ENCODE measurements around the gene AFF3. TPM values are rescaled to one million over a fixed set of nuclear protein-coding genes. Genes with fewer than 3 reads are reported as not detected.

The AFF3 gene
- total RNA-seq, 4 donors from 2014 or later = 8.5 to 77.2 (median 27.1) TPM

- intact Hi-C loops (cut with DNase I; ENCODE audit: low total_unique reads) = no loop called here
- no peak overlapping the region for H3K4me3 ChIP-seq
- no peaks in the 10 kb centered on the region for H3K9me3 ChIP-seq
- H3K36me3 ChIP-seq = no peaks in the 10 kb centered on the region
- no peaks in the 10 kb centered on the region for H3K27me3 ChIP-seq
- TF ChIP-seq POLR2A (IDR thresholded peaks at IDR 0.05) = no peak
- TF ChIP-seq CTCF (IDR thresholded peaks at IDR 0.05) = no peak
- peak overlapping the region in 1 of 2 donors; percentile 25 for H3K27ac ChIP-seq
- peaks cover 0 to 4% of the 10 kb centered on the region in 2 donors for H3K4me1 ChIP-seq
- DNase-seq = no peak
These were observed 34.3 kb downstream of the AFF3 start for GRCh38 chr2:100107906-100108647.

- Histone ChIP-seq H3K27me3 (no peaks in the 10 kb centered on the region), H3K36me3 (no peaks in the 10 kb centered on the region), H3K4me1 (peaks cover 0 to 4% of the 10 kb centered on the region in 2 donors), H3K9me3 (no peaks in the 10 kb centered on the region), H3K27ac (peak overlapping the region; percentile 25 to 83), H3K4me3 (no peak overlapping the region)
- no peak for DNase-seq
- TF ChIP-seq POLR2A (IDR thresholded peaks at IDR 0.05) (no peak), CTCF (IDR thresholded peaks at IDR 0.05) (no peak)
- intact Hi-C loops (cut with DNase I; ENCODE audit: low total_unique reads) = no loop called here
These were observed 35.0 kb downstream of the AFF3 start for GRCh38 chr2:100107440-100107839.

GRCh38 chr2:100106460-100106859 is 35.9 kb downstream of the AFF3 start:
- intact Hi-C loops (cut with DNase I; ENCODE audit: low total_unique reads) = no loop called here
- H3K36me3 ChIP-seq = no peaks in the 10 kb centered on the region
- peak overlapping the region in 1 of 2 donors; percentile 68 for H3K4me3 ChIP-seq
- H3K4me1 ChIP-seq = peaks cover 0 to 4% of the 10 kb centered on the region in 2 donors
- no peaks in the 10 kb centered on the region for H3K27me3 ChIP-seq
- TF ChIP-seq POLR2A (IDR thresholded peaks at IDR 0.05) (no peak), CTCF (IDR thresholded peaks at IDR 0.05) (no peak)
- peak; percentile 66 to 67 for DNase-seq
- no peaks in the 10 kb centered on the region for H3K9me3 ChIP-seq
- H3K27ac ChIP-seq = peak overlapping the region; percentile 83 to 89

- Histone ChIP-seq H3K9me3 (no peaks in the 10 kb centered on the region), H3K4me3 (peak overlapping the region; percentile 37 to 68), H3K27ac (peak overlapping the region; percentile 83 to 89), H3K27me3 (no peaks in the 10 kb centered on the region), H3K4me1 (peaks cover 0 to 4% of the 10 kb centered on the region in 2 donors), H3K36me3 (no peaks in the 10 kb centered on the region)
- TF ChIP-seq POLR2A (IDR thresholded peaks at IDR 0.05) (no peak), CTCF (IDR thresholded peaks at IDR 0.05) (no peak)
- DNase-seq = peak in 1 of 2 donors; percentile 31
- intact Hi-C loops (cut with DNase I; ENCODE audit: low total_unique reads) = no loop called here
These were observed 36.7 kb downstream of the AFF3 start for GRCh38 chr2:100105678-100106054.

Data from uterus (tissue), 4 donors.